HG02759 (cell line): ENCODE results near the gene PAX9.

ENCODE experiments used
- ATAC-seq: cut with Tn5 transposase; IDR thresholded peaks from one replicate; pipeline ENCODE4 v1.9.1; 2021; ENCODE audit warnings: mild to moderate bottlenecking, moderate library complexity; ENCODE audit not compliant: unreplicated experiment

PAX9 gene

GRCh38 chr14:36726128-36726527 is 64.5 kb downstream of the PAX9 start:
- no peak for ATAC-seq
